H9 (cell line): ENCODE data around the gene RERG. TPM values are rescaled to one million over a fixed set of nuclear protein-coding genes. Genes with fewer than 3 reads are reported as not detected.

Source experiments
- DNase-seq: peaks from one replicate; pipeline ENCODE4 v3.0.0-alpha.2; 2017
- H2AFZ ChIP-seq: one replicate; pipeline ENCODE4 v1.6.1; 2013; ENCODE audit warnings: mild to moderate bottlenecking, low read length, control low read depth, moderate library complexity
- H2AK5ac ChIP-seq: 2 replicates; pipeline ENCODE4 v1.6.1; 2013; ENCODE audit warnings: low read length, control low read depth, mixed read lengths; ENCODE audit not compliant: insufficient read length
- H2BK120ac ChIP-seq: one replicate; pipeline ENCODE4 v1.6.1; 2013; ENCODE audit warnings: low read depth, mild to moderate bottlenecking, low read length, control low read depth, inconsistent platforms; ENCODE audit not compliant: poor library complexity, severe bottlenecking
- H2BK12ac ChIP-seq: 2 replicates; pipeline ENCODE4 v1.6.1; 2013; ENCODE audit warnings: low read length, control low read depth, mixed read lengths, low read depth; ENCODE audit not compliant: insufficient read length
- H2BK15ac ChIP-seq: 2 replicates; pipeline ENCODE4 v1.6.1; 2013; ENCODE audit warnings: low read depth, low read length, control low read depth
- H2BK20ac ChIP-seq: one replicate; pipeline ENCODE4 v1.6.1; 2013; ENCODE audit warnings: low read depth, mild to moderate bottlenecking, low read length, control low read depth, inconsistent platforms; ENCODE audit not compliant: poor library complexity, severe bottlenecking
- H2BK5ac ChIP-seq: 2 replicates; pipeline ENCODE4 v1.6.1; 2013; ENCODE audit warnings: low read length, control low read depth, mixed read lengths; ENCODE audit not compliant: insufficient read length
- H3K14ac ChIP-seq: 2 replicates; pipeline ENCODE4 v1.6.1; 2013; ENCODE audit warnings: low read length, control low read depth; ENCODE audit not compliant: insufficient read depth
- H3K18ac ChIP-seq: 2 replicates; pipeline ENCODE4 v1.6.1; 2013; ENCODE audit warnings: low read depth, mild to moderate bottlenecking, mixed read lengths, low read length, control low read depth; ENCODE audit not compliant: insufficient read length
- H3K23ac ChIP-seq: 2 replicates; pipeline ENCODE4 v1.6.1; 2013; ENCODE audit warnings: low read length, control low read depth, mixed read lengths, low read depth; ENCODE audit not compliant: insufficient read length
- H3K23me2 ChIP-seq: 2 replicates; pipeline ENCODE4 v1.6.1; 2013; ENCODE audit warnings: low read depth, mild to moderate bottlenecking, mixed read lengths, low read length, control low read depth; ENCODE audit not compliant: insufficient read length, poor library complexity, severe bottlenecking
- H3K27ac ChIP-seq: 2 replicates; pipeline ENCODE4 v1.5.1; 2013; ENCODE audit warnings: low read length, control low read depth, mixed read lengths, low read depth; ENCODE audit not compliant: insufficient read length
- H3K27me3 ChIP-seq: 2 replicates; pipeline ENCODE4 v1.6.1; 2013; ENCODE audit warnings: low read length, control low read depth, inconsistent platforms; ENCODE audit not compliant: insufficient read depth
- H3K4ac ChIP-seq: 2 replicates; pipeline ENCODE4 v1.6.1; 2013; ENCODE audit warnings: low read depth, mild to moderate bottlenecking, control low read depth, inconsistent platforms, low read length, moderate library complexity
- H3K4me1 ChIP-seq: 2 replicates; pipeline ENCODE4 v1.6.1; 2013; ENCODE audit warnings: low read length, control low read depth, inconsistent platforms; ENCODE audit not compliant: insufficient read depth
- H3K4me2 ChIP-seq: 2 replicates; pipeline ENCODE4 v1.6.1; 2013; ENCODE audit warnings: low read length, control low read depth, mixed read lengths; ENCODE audit not compliant: insufficient read length, insufficient read depth
- H3K56ac ChIP-seq: 2 replicates; pipeline ENCODE4 v1.6.1; 2013; ENCODE audit warnings: low read depth, mild to moderate bottlenecking, mixed read lengths, low read length, control low read depth; ENCODE audit not compliant: insufficient read length
- H3K79me1 ChIP-seq: 2 replicates; pipeline ENCODE4 v1.6.1; 2013; ENCODE audit warnings: low read depth, mild to moderate bottlenecking, moderate library complexity, low read length, control low read depth, inconsistent platforms; ENCODE audit not compliant: insufficient read depth, poor library complexity, severe bottlenecking
- H3K79me2 ChIP-seq: 2 replicates; pipeline ENCODE4 v1.6.1; 2013; ENCODE audit warnings: low read length, control low read depth, inconsistent platforms; ENCODE audit not compliant: insufficient read depth
- H3K9ac ChIP-seq: 2 replicates; pipeline ENCODE4 v1.6.1; 2013; ENCODE audit warnings: low read length, control low read depth, mixed read lengths; ENCODE audit not compliant: insufficient read length; ENCODE audit errors: extremely low read depth
- H3K9me3 ChIP-seq: one replicate; pipeline ENCODE4 v1.6.1; 2013; ENCODE audit warnings: low read depth, low read length, inconsistent platforms; ENCODE audit not compliant: control insufficient read depth
- H3T11ph ChIP-seq: one replicate; pipeline ENCODE4 v1.6.1; 2013; ENCODE audit warnings: mild to moderate bottlenecking, low read length, control low read depth, inconsistent platforms
- H4K20me1 ChIP-seq: one replicate; pipeline ENCODE4 v1.6.1; 2013; ENCODE audit not compliant: control insufficient read depth, insufficient read length, insufficient read depth
- H4K5ac ChIP-seq: 2 replicates; pipeline ENCODE4 v1.6.1; 2013; ENCODE audit warnings: low read depth, mild to moderate bottlenecking, mixed read lengths, low read length, control low read depth; ENCODE audit not compliant: insufficient read length
- H4K8ac ChIP-seq: replicated peaks from 2 replicates; pipeline ENCODE4 v1.6.1; 2013; ENCODE audit warnings: low read length, control low read depth, mixed read lengths, low read depth; ENCODE audit not compliant: insufficient read length
- H4K91ac ChIP-seq: 2 replicates; pipeline ENCODE4 v1.6.1; 2013; ENCODE audit warnings: low read depth, mild to moderate bottlenecking, moderate library complexity, mixed read lengths, low read length, control low read depth; ENCODE audit not compliant: insufficient read length
- H3K27ac Mint-ChIP-seq, 3 experiments: 2 replicates in 2 of 3; 3 replicates in 1 of 3; pipeline ENCODE4 v1.8.0; 2020 to 2021; ENCODE audit warnings: mixed read lengths in 3 of 3, mild to moderate bottlenecking in 1 of 3, moderate library complexity in 1 of 3
- H3K27me3 Mint-ChIP-seq: 2 replicates; pipeline ENCODE4 v1.8.0; 2021; ENCODE audit warnings: low read depth, mild to moderate bottlenecking, moderate library complexity, mixed read lengths
- H3K36me3 Mint-ChIP-seq, 3 experiments: 2 replicates in 2 of 3; 3 replicates in 1 of 3; pipeline ENCODE4 v1.8.0; 2020 to 2021; ENCODE audit warnings: low read depth in 3 of 3, mixed read lengths in 3 of 3; ENCODE audit not compliant: insufficient read depth in 1 of 3
- H3K4me1 Mint-ChIP-seq, 2 experiments: 2 replicates each; pipeline ENCODE4 v1.8.0; 2020; ENCODE audit warnings: mixed read lengths in 2 of 2
- H3K4me3 Mint-ChIP-seq, 2 experiments: 2 replicates in 1 of 2; 3 replicates in 1 of 2; pipeline ENCODE4 v1.8.0; 2020 to 2021; ENCODE audit warnings: mild to moderate bottlenecking in 2 of 2, mixed read lengths in 2 of 2, moderate library complexity in 1 of 2
- H3K9me3 Mint-ChIP-seq, 2 experiments: 2 replicates in 1 of 2; 3 replicates in 1 of 2; pipeline ENCODE4 v1.8.0; 2020; ENCODE audit warnings: mild to moderate bottlenecking in 2 of 2, mixed read lengths in 2 of 2, moderate library complexity in 1 of 2
- WGBS: extraction: QIAGEN DNeasy Blood & Tissue Kit; methylation state at CpG from one replicate; pipeline ENCODE4 v1.1.7; 2013; ENCODE audit warnings: missing lambda C conversion rate, low lambda C conversion rate, mixed read lengths; ENCODE audit not compliant: insufficient read length; ENCODE audit errors: extremely low coverage; 5-methylcytosine and 5-hydroxymethylcytosine counted together
- total RNA-seq: library from RNA; stranded (reverse); gene quantifications from 2 replicates; pipeline ENCODE4 v1.2.1, GENCODE V29; 2021
- TF ChIP-seq, protein P1 (sequence below): fragments of 200-600 bp; sonication (generic); conservative IDR thresholded peaks from 3 replicates; pipeline ENCODE4 v1.8.0; 2021; ENCODE audit warnings: antibody characterized with exemption, mild to moderate bottlenecking

The RERG gene
- total RNA-seq, 1 experiment from 2014 or later, result not detected

- H2AK5ac ChIP-seq, result no peak overlapping the region
- no peak overlapping the region for H2BK20ac ChIP-seq
- H3K9me3 Mint-ChIP-seq, result no peaks in the 10 kb centered on the region
- H3K9me3 ChIP-seq, result no peaks in the 10 kb centered on the region
- H3K4me1 Mint-ChIP-seq, result peaks cover 3 to 4% of the 10 kb centered on the region in 2 experiments; a peak in 2 of 4 replicates
- H3K27me3 ChIP-seq, result no peaks in the 10 kb centered on the region
- no peaks in the 10 kb centered on the region for H3K79me2 ChIP-seq
- no peaks in the 10 kb centered on the region for H3K79me1 ChIP-seq
- no peak overlapping the region for H2BK15ac ChIP-seq
- H2AFZ ChIP-seq, result no peak overlapping the region
- DNase-seq, result no peak
- H3K23ac ChIP-seq, result no peak overlapping the region
- H3K23me2 ChIP-seq, result no peaks in the 10 kb centered on the region
- H3K27ac Mint-ChIP-seq, result no peak overlapping the region
- no peak overlapping the region for H2BK12ac ChIP-seq
- H4K91ac ChIP-seq, result no peak overlapping the region
- no peak overlapping the region for H2BK120ac ChIP-seq
- no peak overlapping the region for H3K56ac ChIP-seq
- H4K8ac ChIP-seq, result no peak overlapping the region
- no peak overlapping the region for H3K27ac ChIP-seq
- H4K5ac ChIP-seq, result no peak overlapping the region
- H3K4me3 Mint-ChIP-seq, result no peak overlapping the region
- H3K36me3 Mint-ChIP-seq, result no peaks in the 10 kb centered on the region
- H3K9ac ChIP-seq, result no peak overlapping the region
- H3K18ac ChIP-seq, result no peak overlapping the region
- no peak overlapping the region for H3K4ac ChIP-seq
- H4K20me1 ChIP-seq, result no peaks in the 10 kb centered on the region
- no peak overlapping the region for H3K4me2 ChIP-seq
- no CpG with 5 or more reads among the region's 2 CpGs for WGBS
- H3K14ac ChIP-seq, result no peak overlapping the region
- TF ChIP-seq, protein P1, sequence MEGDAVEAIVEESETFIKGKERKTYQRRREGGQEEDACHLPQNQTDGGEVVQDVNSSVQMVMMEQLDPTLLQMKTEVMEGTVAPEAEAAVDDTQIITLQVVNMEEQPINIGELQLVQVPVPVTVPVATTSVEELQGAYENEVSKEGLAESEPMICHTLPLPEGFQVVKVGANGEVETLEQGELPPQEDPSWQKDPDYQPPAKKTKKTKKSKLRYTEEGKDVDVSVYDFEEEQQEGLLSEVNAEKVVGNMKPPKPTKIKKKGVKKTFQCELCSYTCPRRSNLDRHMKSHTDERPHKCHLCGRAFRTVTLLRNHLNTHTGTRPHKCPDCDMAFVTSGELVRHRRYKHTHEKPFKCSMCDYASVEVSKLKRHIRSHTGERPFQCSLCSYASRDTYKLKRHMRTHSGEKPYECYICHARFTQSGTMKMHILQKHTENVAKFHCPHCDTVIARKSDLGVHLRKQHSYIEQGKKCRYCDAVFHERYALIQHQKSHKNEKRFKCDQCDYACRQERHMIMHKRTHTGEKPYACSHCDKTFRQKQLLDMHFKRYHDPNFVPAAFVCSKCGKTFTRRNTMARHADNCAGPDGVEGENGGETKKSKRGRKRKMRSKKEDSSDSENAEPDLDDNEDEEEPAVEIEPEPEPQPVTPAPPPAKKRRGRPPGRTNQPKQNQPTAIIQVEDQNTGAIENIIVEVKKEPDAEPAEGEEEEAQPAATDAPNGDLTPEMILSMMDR, result no peak
- no peaks in the 10 kb centered on the region; the same call in 1 of the 2 replicates for H3K27me3 Mint-ChIP-seq
- no peak overlapping the region for H3T11ph ChIP-seq
- H2BK5ac ChIP-seq, result no peak overlapping the region
- no peaks in the 10 kb centered on the region for H3K4me1 ChIP-seq
These were observed 40.9 kb downstream of the RERG start for GRCh38 chr12:15180325-15180724.
